Transverse colon (tissue), 4 donors: Measurements from ENCODE around the gene NCKAP5. TPM values are rescaled to one million over a fixed set of nuclear protein-coding genes. Genes with fewer than 3 reads are reported as not detected.
"Not testable (repeated sequence)": the region's sequence is repeated elsewhere in the genome, so short reads cannot be mapped to it uniquely, and the experiment has no call there.

Source experiments
- DNase-seq: peaks from one replicate; pipeline ENCODE4 v3.0.0-alpha.2; 2019
- H3K27ac ChIP-seq, 4 donors: fragments of 200-600 bp; sonication (generic); 2 replicates each; pipeline ENCODE4 v1.5.1; 2016 to 2018; ENCODE audit warnings: inconsistent platforms in 4 of 4
- H3K27me3 ChIP-seq: fragments of 200-600 bp; sonication (generic); 2 replicates; pipeline ENCODE4 v1.5.1; 2017; ENCODE audit warnings: inconsistent platforms
- H3K36me3 ChIP-seq, 4 donors: fragments of 200-600 bp; sonication (generic); 2 replicates each; pipeline ENCODE4 v1.5.1; 2017 to 2019; ENCODE audit warnings: inconsistent platforms in 4 of 4
- H3K4me1 ChIP-seq, 4 donors: fragments of 200-600 bp; sonication (generic); 2 replicates each; pipeline ENCODE4 v1.5.1; 2017 to 2020; ENCODE audit warnings: inconsistent platforms in 4 of 4
- H3K4me3 ChIP-seq, 4 donors: fragments of 200-600 bp; sonication (generic); 1 replicate in 1 of 4; 2 replicates in 3 of 4; pipeline versions ENCODE4 v1.5.1 to v1.6.1; 2017 to 2019; ENCODE audit warnings: inconsistent platforms in 4 of 4
- H3K9me3 ChIP-seq, 2 donors: fragments of 200-600 bp; sonication (generic); 2 replicates each; pipeline ENCODE4 v1.5.1; 2017 to 2019; ENCODE audit warnings: inconsistent platforms in 2 of 2
- CTCF ChIP-seq, 5 experiments: fragments of 200-600 bp in 3 of 5; fragments of 450-650 bp in 2 of 5; sonication (generic) in 3 of 5; IDR thresholded peaks; 1 replicate in 2 of 5; 2 replicates in 3 of 5; pipeline ENCODE4 v1.5.1; 2016 to 2017; ENCODE audit warnings: antibody characterized with exemption in 5 of 5, inconsistent platforms in 3 of 5, mild to moderate bottlenecking in 2 of 5, moderate library complexity in 1 of 5
- EP300 ChIP-seq: sonication (generic); formaldehyde crosslinking; IDR thresholded peaks from one replicate; pipeline ENCODE4 v1.6.1; 2017; ENCODE audit warnings: antibody characterized with exemption, low read depth
- POLR2A ChIP-seq: fragments of 450-650 bp; IDR thresholded peaks from one replicate; pipeline ENCODE4 v1.6.1; 2016; ENCODE audit warnings: antibody characterized with exemption, mild to moderate bottlenecking, moderate library complexity
- POLR2AphosphoS5 ChIP-seq, 3 donors: sonication (generic); formaldehyde crosslinking; IDR thresholded peaks; one replicate each; pipeline ENCODE4 v1.6.1; 2016; ENCODE audit warnings: antibody characterized with exemption in 3 of 3
- WGBS, 2 donors: methylation state at CpG; one replicate each; pipeline ENCODE4 v1.1.5; 2018; ENCODE audit warnings: low coverage in 1 of 2; 5-methylcytosine and 5-hydroxymethylcytosine counted together
- in situ Hi-C, 4 donors: fragments of 200-750 bp; cut with MboI; loops; one replicate each; pipeline versions ENCODE4 v1.15.0 to v1.15.1; 2017; ENCODE audit warnings: low sequenced_read_pairs in 3 of 4, low pct_ligation_motif_present in 1 of 4, low pct_unique_long_range_greater_than_20kb in 1 of 4
- intact Hi-C: fragments of 100-400 bp; cut with DNase I; formaldehyde crosslinking; loops from one replicate; pipeline ENCODE4 v1.15.1; 2023; ENCODE audit warnings: low total_unique reads
- total RNA-seq, 4 donors: library from RNA; depleted of rRNA; stranded (reverse); fragments of >200 nt; gene quantifications; one replicate each; pipeline ENCODE4 v1.1.0, GENCODE V29; 2016

Gene NCKAP5
- total RNA-seq, 4 donors from 2014 or later: 1.1 to 10.9 (median 5.0) TPM

- DNase-seq: no peak
- no peak for TF ChIP-seq POLR2A
- no peak for TF ChIP-seq POLR2AphosphoS5 (IDR thresholded peaks at IDR 0.05)
- TF ChIP-seq CTCF (IDR thresholded peaks at IDR 0.05): no peak
- Histone ChIP-seq H3K4me3 (no peak overlapping the region), H3K4me1 (no peaks in the 10 kb centered on the region), H3K27ac (no peak overlapping the region), H3K27me3 (no peaks in the 10 kb centered on the region), H3K36me3 (no peaks in the 10 kb centered on the region), H3K9me3 (no peaks in the 10 kb centered on the region)
- in situ Hi-C loops: no loop called here
- intact Hi-C loops: no loop called here
- WGBS, 2 donors: 71 to 86% methylated on average over 1 to 3 of the region's 3 CpGs
These were observed 753.6 kb downstream of the NCKAP5 start for GRCh38 chr2:132814651-132815050.

GRCh38 chr2:132813422-132813821, 754.8 kb downstream of the NCKAP5 start:
- in situ Hi-C loops: no loop called here
- H3K27ac ChIP-seq: no peak overlapping the region
- H3K36me3 ChIP-seq: no peaks in the 10 kb centered on the region
- intact Hi-C loops: no loop called here
- no peak for DNase-seq
- H3K9me3 ChIP-seq: no peaks in the 10 kb centered on the region
- no peaks in the 10 kb centered on the region for H3K27me3 ChIP-seq
- no peak overlapping the region for H3K4me3 ChIP-seq
- WGBS, 2 donors: 33 to 57% methylated on average over 1 to 2 of the region's 2 CpGs
- no peak for TF ChIP-seq CTCF (IDR thresholded peaks at IDR 0.05)
- TF ChIP-seq POLR2A: no peak
- no peak for TF ChIP-seq EP300
- no peak for TF ChIP-seq POLR2AphosphoS5 (IDR thresholded peaks at IDR 0.05)
- no peaks in the 10 kb centered on the region for H3K4me1 ChIP-seq

GRCh38 chr2:132811148-132811915, 756.9 kb downstream of the NCKAP5 start:
- in situ Hi-C loops (no loop called here), intact Hi-C loops (no loop called here)
- Histone ChIP-seq H3K9me3 (peaks cover 0 to 3% of the 10 kb centered on the region in 2 donors), H3K4me1 (no peaks in the 10 kb centered on the region), H3K4me3 (no peak overlapping the region), H3K27ac (no peak overlapping the region), H3K27me3 (no peaks in the 10 kb centered on the region), H3K36me3 (no peaks in the 10 kb centered on the region)
- DNase-seq: no peak
- TF ChIP-seq CTCF (IDR thresholded peaks at IDR 0.05) (no peak), POLR2A (no peak), EP300 (no peak), POLR2AphosphoS5 (IDR thresholded peaks at IDR 0.05) (no peak)
- WGBS, 2 donors: 70 to 75% methylated on average over 3 to 9 of the region's 9 CpGs

- H3K9me3 ChIP-seq, H3K36me3 ChIP-seq, in situ Hi-C loops, H3K4me3 ChIP-seq, DNase-seq, intact Hi-C loops, H3K4me1 ChIP-seq, H3K27me3 ChIP-seq, H3K27ac ChIP-seq: not testable (repeated sequence)
- WGBS, 2 donors: 63 to 71% methylated on average over 1 of the region's 1 CpG
These were observed 758.3 kb downstream of the NCKAP5 start for GRCh38 chr2:132809962-132810361.

- 47 to 66% methylated on average over 4 of the region's 4 CpGs for WGBS, 2 donors
- no peak for TF ChIP-seq EP300
- TF ChIP-seq POLR2AphosphoS5 (IDR thresholded peaks at IDR 0.05): no peak
- TF ChIP-seq CTCF (IDR thresholded peaks at IDR 0.05): no peak
- TF ChIP-seq POLR2A: no peak
- peaks cover 0 to 3% of the 10 kb centered on the region in 2 donors for H3K9me3 ChIP-seq
- H3K4me1 ChIP-seq: no peaks in the 10 kb centered on the region
- no peak overlapping the region for H3K27ac ChIP-seq
- in situ Hi-C loops: no loop called here
- intact Hi-C loops: no loop called here
- no peak overlapping the region for H3K4me3 ChIP-seq
- no peaks in the 10 kb centered on the region for H3K36me3 ChIP-seq
- DNase-seq: no peak
- no peaks in the 10 kb centered on the region for H3K27me3 ChIP-seq
These were observed 764.2 kb downstream of the NCKAP5 start for GRCh38 chr2:132804051-132804450.
